GM19043 (cell line): ENCODE results near the gene APP.

ENCODE experiments used
- ATAC-seq: cut with Tn5 transposase; IDR thresholded peaks from one replicate; pipeline ENCODE4 v1.9.1; 2021; ENCODE audit warnings: low read depth; ENCODE audit not compliant: unreplicated experiment

Gene APP

GRCh38 chr21:26072666-26073615 lies 97.6 kb downstream of the APP start:
- no peak for ATAC-seq

GRCh38 chr21:26070822-26071425 lies 99.6 kb downstream of the APP start:
- peak; percentile 62 for ATAC-seq

GRCh38 chr21:26070121-26070520 lies 100.4 kb downstream of the APP start:
- no peak for ATAC-seq

GRCh38 chr21:26068776-26069175 lies 101.8 kb downstream of the APP start:
- no peak for ATAC-seq

- ATAC-seq, result no peak
These were observed 102.6 kb downstream of the APP start for GRCh38 chr21:26067836-26068594.

- no peak for ATAC-seq
These were observed 106.1 kb downstream of the APP start for GRCh38 chr21:26064506-26064905.

- ATAC-seq, result no peak
These were observed 109.1 kb downstream of the APP start for GRCh38 chr21:26061437-26061836.

GRCh38 chr21:26060335-26061115 lies 110.0 kb downstream of the APP start:
- no peak for ATAC-seq

- ATAC-seq, result no peak
These were observed 112.9 kb downstream of the APP start for GRCh38 chr21:26057477-26058170.

GRCh38 chr21:26055841-26056264 lies 114.7 kb downstream of the APP start:
- ATAC-seq, result no peak

- ATAC-seq, result no peak
These were observed 115.6 kb downstream of the APP start for GRCh38 chr21:26055010-26055409.

- ATAC-seq, result no peak
These were observed 118.5 kb downstream of the APP start for GRCh38 chr21:26052057-26052456.

- no peak for ATAC-seq
These were observed 119.7 kb downstream of the APP start for GRCh38 chr21:26050857-26051256.

- ATAC-seq, result no peak
These were observed 120.8 kb downstream of the APP start for GRCh38 chr21:26049803-26050202.

GRCh38 chr21:26047279-26047967 lies 123.1 kb downstream of the APP start:
- ATAC-seq, result no peak

- ATAC-seq, result no peak
These were observed 126.7 kb downstream of the APP start for GRCh38 chr21:26043891-26044290.

GRCh38 chr21:26042181-26042876 lies 128.2 kb downstream of the APP start:
- ATAC-seq, result no peak

- ATAC-seq, result no peak
These were observed 129.0 kb downstream of the APP start for GRCh38 chr21:26041431-26042180.
